HCT116 (cell line): ENCODE data around the gene INSR. TPM values are rescaled to one million over a fixed set of nuclear protein-coding genes. Genes with fewer than 3 reads are reported as not detected.

Experiments
- ATAC-seq: fragments of 200-7000 bp; cut with Tn5 transposase; 2 replicates; pipeline ENCODE4 v1.9.1; 2020; ENCODE audit warnings: mild to moderate bottlenecking, moderate library complexity
- BruUV-seq: library from RNA; stranded (reverse); fragments of 400-500 nt; replicated peaks from 2 replicates; lab custom pipeline; 2021; lab: Mats Ljungman, UMichigan
- CTCF ChIA-PET: fragments of 300-600 bp; sonication (Branson Sonifier 250); formaldehyde crosslinking; loops from one replicate; lab custom pipeline; 2021; ENCODE audit warnings: antibody characterized with exemption; lab: Charles Lee
- POLR2A ChIA-PET: fragments of 300-600, 350-600 bp; sonication (Branson Sonifier 250); formaldehyde crosslinking; loops from one replicate; lab custom pipeline; 2021; ENCODE audit warnings: antibody characterized with exemption; lab: Charles Lee
- RAD21 ChIA-PET, 2 experiments: fragments of 300-600 bp; sonication (Branson Sonifier 250); formaldehyde crosslinking; loops; one replicate each; lab custom pipeline; 2023; ENCODE audit warnings: low total read pairs in 2 of 2; ENCODE audit not compliant: uncharacterized antibody in 2 of 2, unreplicated experiment in 2 of 2, low non-redundant PET in 1 of 2; lab: Charles Lee
- DNase-seq: peaks from one replicate; pipeline ENCODE4 v3.0.0-alpha.2; 2010; ENCODE audit warnings: low read depth, low spot score
- H2AFZ ChIP-seq: fragments of 200-600 bp; shearing (Covaris generic), sonication (generic); 2 replicates; pipeline ENCODE4 v1.6.1; 2017; ENCODE audit warnings: low read depth, mixed run types, mixed read lengths, antibody characterized with exemption, low read length; ENCODE audit not compliant: poor library complexity, severe bottlenecking
- H3K27ac ChIP-seq: 2 replicates; pipeline ENCODE4 v1.5.1; 2012; ENCODE audit warnings: low read depth, low read length
- H3K27me3 ChIP-seq: fragments of 200-600 bp; sonication (generic); 2 replicates; pipeline ENCODE4 v1.6.1; 2016; ENCODE audit warnings: mixed run types, low read length, mixed read lengths; ENCODE audit not compliant: insufficient read depth
- H3K36me3 ChIP-seq, 2 experiments: fragments of 200-500 bp in 1 of 2; fragments of 200-600 bp in 1 of 2; sonication (Bioruptor generic) in 1 of 2; sonication (generic) in 1 of 2; 2 replicates each; pipeline versions ENCODE4 v1.5.1 to v1.6.1; 2014 to 2016; ENCODE audit warnings: low read length in 2 of 2, inconsistent platforms in 1 of 2, mixed read lengths in 1 of 2, mixed run types in 1 of 2; ENCODE audit not compliant: insufficient read depth in 2 of 2, control insufficient read depth in 1 of 2
- H3K4me1 ChIP-seq, 2 experiments: fragments of 200-600 bp in 1 of 2; sonication (generic) in 1 of 2; 2 replicates each; pipeline versions ENCODE4 v1.5.1 to v1.6.1; 2012 to 2017; ENCODE audit warnings: low read length in 2 of 2, inconsistent platforms in 1 of 2, mild to moderate bottlenecking in 1 of 2, mixed read lengths in 1 of 2, mixed run types in 1 of 2, moderate library complexity in 1 of 2; ENCODE audit not compliant: insufficient read depth in 2 of 2, control insufficient read depth in 1 of 2
- H3K4me2 ChIP-seq: fragments of 200-600 bp; sonication (generic); 2 replicates; pipeline ENCODE4 v1.6.1; 2017; ENCODE audit warnings: mixed run types, low read length, mixed read lengths
- H3K4me3 ChIP-seq, 2 experiments: fragments of 200-600 bp in 1 of 2; sonication (generic) in 1 of 2; replicated peaks in 1 of 2; 2 replicates each; pipeline ENCODE4 v1.5.1; 2011 to 2016; ENCODE audit warnings: low read length in 2 of 2, control low read depth in 1 of 2, low read depth in 1 of 2, mild to moderate bottlenecking in 1 of 2, mixed read lengths in 1 of 2, mixed run types in 1 of 2
- H3K79me2 ChIP-seq: fragments of 200-600 bp; sonication (generic); 2 replicates; pipeline ENCODE4 v1.6.1; 2017; ENCODE audit warnings: mild to moderate bottlenecking, mixed run types, low read length, moderate library complexity, mixed read lengths; ENCODE audit not compliant: insufficient read depth
- H3K9ac ChIP-seq: fragments of 200-600 bp; sonication (generic); 2 replicates; pipeline ENCODE4 v1.6.1; 2016; ENCODE audit warnings: low read length, mixed read lengths
- H3K9me2 ChIP-seq: fragments of 200-600 bp; sonication (generic), shearing (Covaris generic); 2 replicates; pipeline ENCODE4 v1.6.1; 2017; ENCODE audit warnings: mixed run types, mild to moderate bottlenecking, moderate library complexity; ENCODE audit not compliant: insufficient read depth
- H3K9me3 ChIP-seq, 2 experiments: fragments of 200-500 bp in 1 of 2; fragments of 200-600 bp in 1 of 2; sonication (Bioruptor generic) in 1 of 2; sonication (generic) in 1 of 2; 2 replicates each; pipeline ENCODE4 v1.6.1; 2014 to 2017; ENCODE audit warnings: low read length in 2 of 2, mixed read lengths in 2 of 2, inconsistent platforms in 1 of 2, low read depth in 1 of 2, mild to moderate bottlenecking in 1 of 2, mixed run types in 1 of 2, moderate library complexity in 1 of 2; ENCODE audit not compliant: control insufficient read depth in 1 of 2, insufficient read depth in 1 of 2
- H4K20me1 ChIP-seq: fragments of 200-600 bp; sonication (generic), shearing (Covaris generic); 2 replicates; pipeline ENCODE4 v1.6.1; 2017; ENCODE audit warnings: mixed run types, mild to moderate bottlenecking, moderate library complexity; ENCODE audit not compliant: insufficient read depth
- CBX3 ChIP-seq: IDR thresholded peaks from 2 replicates; pipeline ENCODE4 v1.6.1; 2012; ENCODE audit warnings: low read depth
- CTCF ChIP-seq, 3 experiments: fragments of 200-600 bp in 1 of 3; sonication (generic) in 1 of 3; IDR thresholded peaks in 2 of 3; conservative IDR thresholded peaks in 1 of 3; 2 replicates each; pipeline ENCODE4 v1.5.1; 2012 to 2017; ENCODE audit warnings: low read depth in 2 of 3, low read length in 2 of 3, antibody characterized with exemption in 1 of 3, borderline replicate concordance in 1 of 3, control low read depth in 1 of 3, mild to moderate bottlenecking in 1 of 3, mixed read lengths in 1 of 3, mixed run types in 1 of 3, moderate library complexity in 1 of 3; ENCODE audit not compliant: insufficient read depth in 1 of 3
- EGR1 ChIP-seq: IDR thresholded peaks from 2 replicates; pipeline ENCODE4 v1.6.1; 2012; ENCODE audit warnings: low read depth
- ELF1 ChIP-seq: IDR thresholded peaks from 2 replicates; pipeline ENCODE4 v1.6.1; 2012; ENCODE audit warnings: low read depth, borderline replicate concordance
- EZH2 ChIP-seq: fragments of 200-600 bp; sonication (generic); IDR thresholded peaks from 2 replicates; pipeline ENCODE4 v1.6.1; 2017; ENCODE audit warnings: antibody characterized with exemption, mixed run types
- EZH2phosphoT487 ChIP-seq: fragments of 200-600 bp; IDR thresholded peaks from 2 replicates; pipeline ENCODE4 v1.6.1; 2018; ENCODE audit warnings: antibody characterized with exemption, borderline replicate concordance
- FOSL1 ChIP-seq: IDR thresholded peaks from 2 replicates; pipeline ENCODE4 v1.6.1; 2012; ENCODE audit warnings: low read depth
- POLR2A ChIP-seq: IDR thresholded peaks from 2 replicates; pipeline ENCODE4 v1.7.0; 2011; ENCODE audit warnings: borderline replicate concordance; ENCODE audit not compliant: insufficient read depth, insufficient read length; ENCODE audit errors: extremely low read depth
- POLR2AphosphoS5 ChIP-seq: IDR thresholded peaks from 2 replicates; pipeline ENCODE4 v1.6.1; 2011; ENCODE audit warnings: mild to moderate bottlenecking, low read depth, low read length, moderate library complexity
- REST ChIP-seq: IDR thresholded peaks from 2 replicates; pipeline ENCODE4 v1.6.1; 2012; ENCODE audit warnings: low read depth
- SIN3A ChIP-seq: IDR thresholded peaks from 2 replicates; pipeline ENCODE4 v1.6.1; 2012; ENCODE audit warnings: low read depth
- SP1 ChIP-seq: IDR thresholded peaks from 2 replicates; pipeline ENCODE4 v1.6.1; 2012; ENCODE audit warnings: low read depth
- SRF ChIP-seq: IDR thresholded peaks from 2 replicates; pipeline ENCODE4 v1.6.1; 2012; ENCODE audit warnings: low read depth
- YY1 ChIP-seq: IDR thresholded peaks from 2 replicates; pipeline ENCODE4 v1.6.1; 2011; ENCODE audit warnings: low read length, low read depth, moderate library complexity, mild to moderate bottlenecking; ENCODE audit not compliant: insufficient replicate concordance; ENCODE audit errors: extremely low read depth
- ZNF274 ChIP-seq: fragments of 200-500 bp; sonication (Bioruptor generic); IDR thresholded peaks from 2 replicates; pipeline ENCODE4 v1.6.1; 2014; ENCODE audit warnings: mild to moderate bottlenecking, low read depth, low read length, inconsistent platforms
- intact Hi-C: fragments of 100-400 bp; cut with micrococcal nuclease; formaldehyde crosslinking; loops from 2 replicates; pipeline ENCODE4 v1.10.0; 2022
- total RNA-seq: library from RNA; stranded (reverse); gene quantifications from one replicate; pipeline ENCODE4 v1.2.1, GENCODE V29; 2021; ENCODE audit not compliant: unreplicated experiment
- TF ChIP-seq, protein P1 (sequence below): IDR thresholded peaks from 2 replicates; pipeline ENCODE4 v1.6.1; 2012
- TF ChIP-seq, protein P2 (sequence below): IDR thresholded peaks from 2 replicates; pipeline ENCODE4 v1.6.1; 2011; ENCODE audit warnings: mild to moderate bottlenecking, low read length, moderate library complexity; ENCODE audit not compliant: insufficient replicate concordance; ENCODE audit errors: extremely low read depth

Gene INSR
- total RNA-seq, 1 experiment from 2014 or later: 25.4 TPM

- no peak for TF ChIP-seq CTCF (IDR thresholded peaks at IDR 0.05 in 2 of 3, conservative IDR thresholded peaks at IDR 0.05 in 1 of 3; ENCODE audit: borderline replicate concordance in 1 of 3, insufficient read depth in 1 of 3, low read depth in 2 of 3, low read length in 2 of 3)
- TF ChIP-seq POLR2AphosphoS5: no peak
- no peak for TF ChIP-seq SIN3A
- TF ChIP-seq CBX3: no peak
- TF ChIP-seq, protein P1, sequence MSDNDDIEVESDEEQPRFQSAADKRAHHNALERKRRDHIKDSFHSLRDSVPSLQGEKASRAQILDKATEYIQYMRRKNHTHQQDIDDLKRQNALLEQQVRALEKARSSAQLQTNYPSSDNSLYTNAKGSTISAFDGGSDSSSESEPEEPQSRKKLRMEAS: no peak
- TF ChIP-seq POLR2A: no peak
- TF ChIP-seq ZNF274: no peak
- no peak for TF ChIP-seq EZH2phosphoT487
Observed at GRCh38 chr19:7301525-7301924, 7.3 kb upstream of the INSR start (continued).

DNA sequence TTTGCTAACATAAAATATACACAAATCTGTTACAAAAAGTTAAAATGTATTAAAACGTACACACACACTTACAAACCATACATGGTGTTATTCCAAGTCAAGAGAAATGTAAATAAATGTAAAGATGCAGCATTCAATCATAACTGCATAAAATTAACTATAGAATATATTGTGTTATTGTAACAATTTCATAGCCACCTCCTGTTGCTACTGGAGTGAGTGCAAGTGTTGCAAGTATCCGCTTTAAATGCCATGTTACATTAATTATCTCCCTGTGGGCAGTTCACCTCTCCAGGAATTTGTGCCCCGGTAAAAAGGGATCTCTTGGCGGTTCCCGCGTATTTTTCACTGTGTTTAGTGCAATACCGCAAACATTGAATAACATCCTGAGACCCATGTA is 3.5 kb upstream of the INSR start:
- Histone ChIP-seq H3K4me2 (no peak overlapping the region), H3K4me1 (peaks cover 8 to 17% of the 10 kb centered on the region in 2 experiments; a peak in 3 of 4 replicates), H3K79me2 (peaks cover 2% of the 10 kb centered on the region), H3K27me3 (0 out of 2 replicates have a peak, but pooled peaks cover 2% of the 10 kb centered on the region), H3K9me2 (no peaks in the 10 kb centered on the region), H3K9me3 (no peaks in the 10 kb centered on the region), H2AFZ (no peak overlapping the region), H4K20me1 (no peaks in the 10 kb centered on the region), H3K27ac (no peak overlapping the region), H3K36me3 (no peaks in the 10 kb centered on the region), H3K9ac (no peak overlapping the region), H3K4me3 (no peak overlapping the region)
- intact Hi-C loops: no loop called here
- ChIA-PET CTCF (no interaction called here), POLR2A (no interaction called here), RAD21 (no interaction called here)
- no peak for ATAC-seq
- no peak for DNase-seq
- TF ChIP-seq EZH2phosphoT487 (no peak), ELF1 (no peak), REST (no peak), SRF (no peak), EZH2 (no peak), FOSL1 (no peak), YY1 (no peak), EGR1 (no peak), POLR2AphosphoS5 (no peak), SP1 (no peak)
- TF ChIP-seq, protein P2, sequence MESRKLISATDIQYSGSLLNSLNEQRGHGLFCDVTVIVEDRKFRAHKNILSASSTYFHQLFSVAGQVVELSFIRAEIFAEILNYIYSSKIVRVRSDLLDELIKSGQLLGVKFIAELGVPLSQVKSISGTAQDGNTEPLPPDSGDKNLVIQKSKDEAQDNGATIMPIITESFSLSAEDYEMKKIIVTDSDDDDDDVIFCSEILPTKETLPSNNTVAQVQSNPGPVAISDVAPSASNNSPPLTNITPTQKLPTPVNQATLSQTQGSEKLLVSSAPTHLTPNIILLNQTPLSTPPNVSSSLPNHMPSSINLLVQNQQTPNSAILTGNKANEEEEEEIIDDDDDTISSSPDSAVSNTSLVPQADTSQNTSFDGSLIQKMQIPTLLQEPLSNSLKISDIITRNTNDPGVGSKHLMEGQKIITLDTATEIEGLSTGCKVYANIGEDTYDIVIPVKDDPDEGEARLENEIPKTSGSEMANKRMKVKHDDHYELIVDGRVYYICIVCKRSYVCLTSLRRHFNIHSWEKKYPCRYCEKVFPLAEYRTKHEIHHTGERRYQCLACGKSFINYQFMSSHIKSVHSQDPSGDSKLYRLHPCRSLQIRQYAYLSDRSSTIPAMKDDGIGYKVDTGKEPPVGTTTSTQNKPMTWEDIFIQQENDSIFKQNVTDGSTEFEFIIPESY: no peak
- BruUV-seq: no TSS peak
